ENCODE results near the gene ALKBH3.

GRCh38 chr11:43959321-43959995 lies 78.8 kb downstream of the ALKBH3 start:
- TF ChIP-seq POLR2AphosphoS5 (IDR thresholded peaks at IDR 0.05) (no peak), CTCF (IDR thresholded peaks at IDR 0.05) (no peak), POLR2A (IDR thresholded peaks at IDR 0.05; ENCODE audit: low read depth) (no peak)

Measured in esophagus muscularis mucosa (tissue), 3 donors.